ENCODE results near the gene PSD2.

PSD2 gene

GRCh38 chr5:139768807-139769465, 26.7 kb upstream of the PSD2 start:
- POLR2A ChIA-PET, result no interaction called here
- CTCF ChIA-PET, result interaction anchor here (1.9 to 18.2 kb wide), 4 partner anchors 18 to 201 kb away, joined by 9 to 439 read pairs (median 16); no protein-coding TSS in a partner anchor
- no peak for TF ChIP-seq CTCF (IDR thresholded peaks at IDR 0.05; ENCODE audit: control extremely low read depth, extremely low read depth, low read depth, missing control alignments)
- no peak for DNase-seq (ENCODE audit: extremely low spot score)

GRCh38 chr5:139769477-139769876, 26.1 kb upstream of the PSD2 start:
- ChIA-PET CTCF (interaction anchor here (1.5 to 18.2 kb wide), 4 partner anchors 18 to 200 kb away, joined by 5 to 439 read pairs (median 16); no protein-coding TSS in a partner anchor), POLR2A (no interaction called here)
- DNase-seq (ENCODE audit: extremely low spot score), result no peak
- TF ChIP-seq CTCF (IDR thresholded peaks at IDR 0.05; ENCODE audit: control extremely low read depth, extremely low read depth, low read depth, missing control alignments), result no peak

- CTCF ChIA-PET, result interaction anchor here (0.7 to 18.2 kb wide), 7 partner anchors 9 to 198 kb away, joined by 3 to 439 read pairs (median 5); no protein-coding TSS in a partner anchor
- no peak for DNase-seq (ENCODE audit: extremely low spot score)
- POLR2A ChIA-PET, result no interaction called here
- no peak for TF ChIP-seq CTCF (IDR thresholded peaks at IDR 0.05; ENCODE audit: control extremely low read depth, extremely low read depth, low read depth, missing control alignments)
These were observed 24.9 kb upstream of the PSD2 start for GRCh38 chr5:139770722-139771121.

- ChIA-PET CTCF (interaction anchor here (0.7 to 18.2 kb wide), 5 partner anchors 10 to 301 kb away, joined by 3 to 439 read pairs (median 4); no protein-coding TSS in a partner anchor), POLR2A (no interaction called here)
- no peak for DNase-seq (ENCODE audit: extremely low spot score)
- TF ChIP-seq CTCF (IDR thresholded peaks at IDR 0.05; ENCODE audit: control extremely low read depth, extremely low read depth, low read depth, missing control alignments), result no peak
These were observed 23.4 kb upstream of the PSD2 start for GRCh38 chr5:139772089-139772791.

GRCh38 chr5:139772927-139773690, 22.5 kb upstream of the PSD2 start:
- POLR2A ChIA-PET, result no interaction called here
- CTCF ChIA-PET, result interaction anchor here (1.0 to 18.2 kb wide), 4 partner anchors 8 to 196 kb away, joined by 3 to 439 read pairs (median 136); no protein-coding TSS in a partner anchor
- no peak for TF ChIP-seq CTCF (IDR thresholded peaks at IDR 0.05; ENCODE audit: control extremely low read depth, extremely low read depth, low read depth, missing control alignments)

More at GRCh38 chr5:139772927-139773690, 22.5 kb upstream of the PSD2 start:
- DNase-seq (ENCODE audit: extremely low spot score), result no peak

All from GM10248 (cell line).